Measurements from ENCODE around the gene KRT222. TPM values are rescaled to one million over a fixed set of nuclear protein-coding genes. Genes with fewer than 3 reads are reported as not detected.

The KRT222 gene
- total and polyA plus RNA-seq, 2 of the 13 experiments (the other 11 are each of a cell fraction or from before 2014, with no cell fraction given) = not detected

- WGBS (ENCODE audit: low lambda C conversion rate) = 73% methylated on average over 7 of the region's 7 CpGs
Observed at GRCh38 chr17:40659911-40660310, 5.1 kb downstream of the KRT222 start.

DNA sequence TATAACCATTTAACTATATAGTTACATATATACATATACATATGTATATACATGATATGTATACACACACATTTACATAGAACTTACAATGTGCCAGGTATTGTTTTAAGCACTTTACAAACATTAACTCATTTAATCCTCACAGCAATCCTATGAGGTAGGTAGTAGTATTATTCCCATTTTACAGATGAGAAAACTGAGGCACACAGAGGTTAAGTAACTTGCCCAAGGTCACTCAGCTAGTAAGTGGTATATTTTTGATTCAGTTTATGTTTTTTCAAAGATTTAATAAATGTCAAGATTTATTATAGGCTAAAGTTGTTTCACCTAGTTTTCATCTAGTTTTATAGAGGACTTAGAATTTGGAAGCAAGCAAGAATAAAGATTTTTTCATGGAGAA, 6.6 kb downstream of the KRT222 start:
- Histone ChIP-seq H3K4me2 (ENCODE audit: low read depth, low read length) (no peak overlapping the region), H3K9me3 (ENCODE audit: low read length) (no peaks in the 10 kb centered on the region), H3K27ac (ENCODE audit: extremely low read length, insufficient read depth, low read length) (no peak overlapping the region), H3K4me3 (replicated peaks in 1 of 3; ENCODE audit: insufficient read depth in 1 of 3, low read depth in 2 of 3, low read length in 3 of 3) (no peak overlapping the region), H3K4me1 (ENCODE audit: insufficient read depth, low read length) (no peaks in the 10 kb centered on the region), H3K79me2 (ENCODE audit: insufficient read depth, low read length) (no peaks in the 10 kb centered on the region), H3K9ac (ENCODE audit: insufficient read depth, low read depth, low read length) (no peak overlapping the region), H3K27me3 (ENCODE audit: control insufficient read depth in 1 of 2, insufficient read depth in 2 of 2, low read length in 2 of 2) (peaks cover 0 to 6% of the 10 kb centered on the region in 2 experiments; a peak in 3 of 5 replicates), H3K36me3 (replicated peaks in 1 of 2; ENCODE audit: control insufficient read depth in 1 of 2, insufficient read depth in 2 of 2, low read length in 2 of 2) (no peaks in the 10 kb centered on the region), H4K20me1 (ENCODE audit: insufficient read depth, low read length) (no peaks in the 10 kb centered on the region), H2AFZ (ENCODE audit: low read length) (no peak overlapping the region)
- POLR2A ChIA-PET = no interaction called here
- no peak for FAIRE-seq
- DNase-seq (ENCODE audit: low spot score) = no peak
- no peak for ATAC-seq
- CTCF ChIA-PET (ENCODE audit: low intra/inter-chr PET ratio, low total read pairs) = no interaction called here
- BruUV-seq (replicated peaks) = no TSS peak
- in situ Hi-C loops (cut with HindIII; ENCODE audit: extremely low pct_ligation_motif_present, low pct_unique_long_range_greater_than_20kb) = no loop called here
- TF ChIP-seq, protein P1, sequence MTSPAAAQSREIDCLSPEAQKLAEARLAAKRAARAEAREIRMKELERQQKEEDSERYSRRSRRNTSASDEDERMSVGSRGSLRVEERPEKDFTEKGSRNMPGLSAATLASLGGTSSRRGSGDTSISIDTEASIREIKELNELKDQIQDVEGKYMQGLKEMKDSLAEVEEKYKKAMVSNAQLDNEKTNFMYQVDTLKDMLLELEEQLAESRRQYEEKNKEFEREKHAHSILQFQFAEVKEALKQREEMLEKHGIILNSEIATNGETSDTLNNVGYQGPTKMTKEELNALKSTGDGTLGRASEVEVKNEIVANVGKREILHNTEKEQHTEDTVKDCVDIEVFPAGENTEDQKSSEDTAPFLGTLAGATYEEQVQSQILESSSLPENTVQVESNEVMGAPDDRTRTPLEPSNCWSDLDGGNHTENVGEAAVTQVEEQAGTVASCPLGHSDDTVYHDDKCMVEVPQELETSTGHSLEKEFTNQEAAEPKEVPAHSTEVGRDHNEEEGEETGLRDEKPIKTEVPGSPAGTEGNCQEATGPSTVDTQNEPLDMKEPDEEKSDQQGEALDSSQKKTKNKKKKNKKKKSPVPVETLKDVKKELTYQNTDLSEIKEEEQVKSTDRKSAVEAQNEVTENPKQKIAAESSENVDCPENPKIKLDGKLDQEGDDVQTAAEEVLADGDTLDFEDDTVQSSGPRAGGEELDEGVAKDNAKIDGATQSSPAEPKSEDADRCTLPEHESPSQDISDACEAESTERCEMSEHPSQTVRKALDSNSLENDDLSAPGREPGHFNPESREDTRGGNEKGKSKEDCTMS (CRISPR knock-in tag; conservative IDR thresholded peaks at IDR 0.05) = no peak
- TF ChIP-seq ZNF629 (CRISPR knock-in tag; conservative IDR thresholded peaks at IDR 0.05) = peak; percentile 77
- no peak for TF ChIP-seq ZNF768 (CRISPR knock-in tag; IDR thresholded peaks at IDR 0.05)
- intact Hi-C loops (cut with micrococcal nuclease; ENCODE audit: unreplicated experiment) = no loop called here

More at GRCh38 chr17:40659911-40660310, 5.1 kb downstream of the KRT222 start:
- no peaks in the 10 kb centered on the region for H3K36me3 ChIP-seq (replicated peaks in 1 of 2; ENCODE audit: control insufficient read depth in 1 of 2, insufficient read depth in 2 of 2, low read length in 2 of 2)
- H2AFZ ChIP-seq (ENCODE audit: low read length) = no peak overlapping the region
- H3K27ac ChIP-seq (ENCODE audit: extremely low read length, insufficient read depth, low read length) = no peak overlapping the region
- in situ Hi-C loops (cut with HindIII; ENCODE audit: extremely low pct_ligation_motif_present, low pct_unique_long_range_greater_than_20kb) = no loop called here
- ATAC-seq (no peak), DNase-seq (ENCODE audit: low spot score) (no peak), FAIRE-seq (no peak)
- 0 out of 2 replicates have a peak, but pooled peaks cover 3% of the 10 kb centered on the region for H3K4me1 ChIP-seq (ENCODE audit: insufficient read depth, low read length)
- no peaks in the 10 kb centered on the region for H3K9me3 ChIP-seq (ENCODE audit: low read length)
- H3K4me2 ChIP-seq (ENCODE audit: low read depth, low read length) = no peak overlapping the region
- H3K4me3 ChIP-seq (replicated peaks in 1 of 3; ENCODE audit: insufficient read depth in 1 of 3, low read depth in 2 of 3, low read length in 3 of 3) = no peak overlapping the region
- TF ChIP-seq SETDB1 (CRISPR knock-in tag; IDR thresholded peaks at IDR 0.05; ENCODE audit: borderline replicate concordance) (no peak), ZSCAN29 (CRISPR knock-in tag; conservative IDR thresholded peaks at IDR 0.05) (no peak), ZNF24 (IDR thresholded peaks at IDR 0.05) (no peak)
- BruUV-seq (replicated peaks) = no TSS peak
- no peak overlapping the region for H3K9ac ChIP-seq (ENCODE audit: insufficient read depth, low read depth, low read length)
- CTCF ChIA-PET (ENCODE audit: low intra/inter-chr PET ratio, low total read pairs) = no interaction called here
- intact Hi-C loops (cut with micrococcal nuclease; ENCODE audit: unreplicated experiment) = no loop called here
- peaks cover 2 to 11% of the 10 kb centered on the region in 2 experiments; a peak in 4 of 5 replicates for H3K27me3 ChIP-seq (ENCODE audit: control insufficient read depth in 1 of 2, insufficient read depth in 2 of 2, low read length in 2 of 2)
- H4K20me1 ChIP-seq (ENCODE audit: insufficient read depth, low read length) = no peaks in the 10 kb centered on the region
- POLR2A ChIA-PET = no interaction called here
- H3K79me2 ChIP-seq (ENCODE audit: insufficient read depth, low read length) = no peaks in the 10 kb centered on the region

Data from HepG2 (cell line).